CD4-positive, CD25-positive, alpha-beta regulatory T cell (primary cell): Measurements from ENCODE around the gene GRID2. TPM values are rescaled to one million over a fixed set of nuclear protein-coding genes. Genes with fewer than 3 reads are reported as not detected.
A peak's percentile ranks its signal among the peaks of the same experiment; 100 is the strongest.
"Not testable (repeated sequence)": the region's sequence is repeated elsewhere in the genome, so short reads cannot be mapped to it uniquely, and the experiment has no call there.

Experiments
- ATAC-seq, 2 donors: fragments of 150-1000 bp; cut with Tn5 transposase; one replicate each; pipeline ENCODE4 v1.10.0; 2021; ENCODE audit warnings: low read depth in 2 of 2, moderate number of reproducible peaks in 2 of 2, moderate library complexity in 1 of 2
- DNase-seq, 3 donors: peaks; one replicate each; pipeline versions ENCODE4 v3.0.0 to v3.0.0-alpha.2; 2012 to 2022; ENCODE audit warnings: mixed read lengths in 1 of 3
- H3K27ac ChIP-seq: one replicate; pipeline ENCODE4 v1.7.0; 2013; ENCODE audit warnings: mild to moderate bottlenecking, low read length; ENCODE audit not compliant: insufficient read depth, poor library complexity, severe bottlenecking
- H3K27me3 ChIP-seq: one replicate; pipeline ENCODE4 v1.7.0; 2013; ENCODE audit warnings: low read length; ENCODE audit not compliant: control insufficient read depth, insufficient read depth
- H3K36me3 ChIP-seq: one replicate; pipeline ENCODE4 v1.7.0; 2013; ENCODE audit warnings: mild to moderate bottlenecking, low read length, moderate library complexity; ENCODE audit not compliant: control insufficient read depth, insufficient read depth
- H3K4me1 ChIP-seq: 2 replicates; pipeline ENCODE4 v1.7.0; 2013; ENCODE audit warnings: mild to moderate bottlenecking, low read length; ENCODE audit not compliant: insufficient read depth, control insufficient read depth, poor library complexity, severe bottlenecking
- H3K4me3 ChIP-seq: one replicate; pipeline ENCODE4 v1.7.0; 2013; ENCODE audit warnings: low read depth, mild to moderate bottlenecking, low read length, moderate library complexity
- H3K9me3 ChIP-seq, 2 experiments: 1 replicate in 1 of 2; 2 replicates in 1 of 2; pipeline ENCODE4 v1.7.0; 2013; ENCODE audit warnings: low read length in 2 of 2, mild to moderate bottlenecking in 1 of 2, moderate library complexity in 1 of 2; ENCODE audit not compliant: control insufficient read depth in 2 of 2
- H3K27ac Mint-ChIP-seq, 3 donors: one replicate each; pipeline ENCODE4 v1.8.0; 2020 to 2022; ENCODE audit warnings: mild to moderate bottlenecking in 3 of 3, mixed read lengths in 3 of 3, moderate library complexity in 2 of 3
- H3K27me3 Mint-ChIP-seq: one replicate; pipeline ENCODE4 v1.8.0; 2022; ENCODE audit warnings: mild to moderate bottlenecking, mixed read lengths
- H3K36me3 Mint-ChIP-seq: one replicate; pipeline ENCODE4 v1.8.0; 2020; ENCODE audit warnings: mixed read lengths
- H3K4me1 Mint-ChIP-seq, 4 donors: one replicate each; pipeline ENCODE4 v1.8.0; 2020 to 2022; ENCODE audit warnings: mixed read lengths in 4 of 4, mild to moderate bottlenecking in 1 of 4
- H3K4me3 Mint-ChIP-seq, 4 donors: one replicate each; pipeline ENCODE4 v1.8.0; 2020 to 2022; ENCODE audit warnings: mild to moderate bottlenecking in 4 of 4, mixed read lengths in 4 of 4, moderate library complexity in 3 of 4
- H3K9me3 Mint-ChIP-seq, 7 donors: one replicate each; pipeline ENCODE4 v1.8.0; 2020 to 2022; ENCODE audit warnings: mixed read lengths in 7 of 7, mild to moderate bottlenecking in 3 of 7, moderate library complexity in 2 of 7
- polyA plus RNA-seq, 4 donors: library from polyadenylated mRNA; unstranded; fragments of 300-500 nt; fragmentation: Illumina TruSeq; gene quantifications; one replicate each; pipeline ENCODE4 v1.2.3, GENCODE V29; 2021
- total RNA-seq: library from RNA; stranded (reverse); gene quantifications from one replicate; pipeline ENCODE4 v1.2.3, GENCODE V29; 2022

The GRID2 gene
- total and polyA plus RNA-seq, 5 donors from 2014 or later: not detected

DNA sequence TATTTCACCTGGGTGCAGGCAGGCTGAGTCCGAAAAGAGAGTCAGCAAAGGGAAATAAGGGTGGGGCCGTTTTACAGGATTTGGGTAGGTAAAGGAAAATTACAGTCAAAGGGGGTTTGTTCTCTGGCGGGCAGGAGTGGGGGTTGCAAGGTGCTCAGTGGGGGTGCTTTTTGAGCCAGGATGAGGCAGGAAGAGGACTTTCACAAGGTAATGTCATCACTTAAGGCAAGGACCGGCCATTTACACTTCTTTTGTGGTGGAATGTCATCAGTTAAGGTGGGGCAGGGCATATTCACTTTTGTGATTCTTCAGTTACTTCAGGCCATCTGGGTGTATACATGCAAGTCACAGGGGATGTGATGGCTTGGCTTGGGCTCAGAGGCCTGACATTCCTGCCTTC, 32.2 kb upstream of the GRID2 start:
- H3K27me3 ChIP-seq, H3K36me3 ChIP-seq, H3K4me1 ChIP-seq, H3K27ac Mint-ChIP-seq, H3K9me3 ChIP-seq, H3K4me3 ChIP-seq, H3K36me3 Mint-ChIP-seq, H3K4me3 Mint-ChIP-seq, ATAC-seq, DNase-seq, H3K4me1 Mint-ChIP-seq, H3K27ac ChIP-seq, H3K27me3 Mint-ChIP-seq: not testable (repeated sequence)
- H3K9me3 Mint-ChIP-seq: peaks cover 0 to 19% (median 2%) of the 10 kb centered on the region in 7 donors

- H3K36me3 Mint-ChIP-seq, H3K4me3 ChIP-seq, DNase-seq, H3K4me3 Mint-ChIP-seq, H3K4me1 Mint-ChIP-seq, H3K4me1 ChIP-seq, H3K9me3 Mint-ChIP-seq, H3K27me3 ChIP-seq, H3K9me3 ChIP-seq, ATAC-seq, H3K27ac Mint-ChIP-seq, H3K27ac ChIP-seq, H3K36me3 ChIP-seq, H3K27me3 Mint-ChIP-seq: not testable (repeated sequence)
These were observed 26.5 kb upstream of the GRID2 start for GRCh38 chr4:92277057-92277881.

DNA sequence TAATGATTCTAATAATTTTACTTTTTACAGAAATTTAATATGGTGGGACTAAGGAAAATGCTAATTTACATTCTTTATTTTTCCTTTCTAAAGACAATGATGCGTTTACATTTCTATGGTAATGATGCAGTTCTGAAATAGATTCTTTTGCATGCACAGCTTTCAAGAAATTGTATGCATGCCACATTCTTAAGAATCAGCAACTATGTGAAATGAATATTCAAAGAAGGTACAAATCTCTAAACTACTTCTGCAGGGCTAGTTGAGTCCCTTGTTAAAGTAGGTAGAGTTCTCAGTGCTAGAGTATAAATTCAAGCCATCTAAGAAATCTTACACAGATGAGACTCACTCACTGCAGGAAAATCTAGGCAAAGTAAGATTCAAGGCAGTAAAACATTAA, 24.5 kb upstream of the GRID2 start:
- H3K4me1 Mint-ChIP-seq: no peaks in the 10 kb centered on the region
- peaks cover 0 to 3% of the 10 kb centered on the region in 2 experiments for H3K9me3 ChIP-seq
- H3K36me3 Mint-ChIP-seq: no peaks in the 10 kb centered on the region
- no peaks in the 10 kb centered on the region for H3K4me1 ChIP-seq
- H3K9me3 Mint-ChIP-seq: peaks cover 0 to 6% (median 3%) of the 10 kb centered on the region in 7 donors
- H3K27me3 ChIP-seq: no peaks in the 10 kb centered on the region
- ATAC-seq: no peak
- H3K27ac ChIP-seq: no peak overlapping the region
- H3K27ac Mint-ChIP-seq: no peak overlapping the region
- no peaks in the 10 kb centered on the region for H3K27me3 Mint-ChIP-seq
- no peaks in the 10 kb centered on the region for H3K36me3 ChIP-seq
- DNase-seq: no peak
- no peak overlapping the region for H3K4me3 ChIP-seq
- no peak overlapping the region for H3K4me3 Mint-ChIP-seq

GRCh38 chr4:92299152-92299551, 4.6 kb upstream of the GRID2 start:
- Histone ChIP-seq H3K9me3 (peaks cover 3 to 5% of the 10 kb centered on the region in 2 experiments), H3K36me3 (no peaks in the 10 kb centered on the region), H3K27ac (no peak overlapping the region), H3K4me1 (no peaks in the 10 kb centered on the region), H3K27me3 (no peaks in the 10 kb centered on the region), H3K4me3 (no peak overlapping the region)
- H3K9me3 Mint-ChIP-seq: peaks cover 0 to 8% (median 1%) of the 10 kb centered on the region in 7 donors
- DNase-seq (no peak), ATAC-seq (no peak)
- no peaks in the 10 kb centered on the region for H3K36me3 Mint-ChIP-seq
- H3K4me1 Mint-ChIP-seq: no peaks in the 10 kb centered on the region
- H3K27me3 Mint-ChIP-seq: no peaks in the 10 kb centered on the region
- H3K27ac Mint-ChIP-seq: no peak overlapping the region
- H3K4me3 Mint-ChIP-seq: no peak overlapping the region

- DNase-seq (no peak), ATAC-seq (no peak)
- Mint-ChIP-seq H3K9me3 (peaks cover 0 to 6% (median 1%) of the 10 kb centered on the region in 7 donors), H3K27me3 (peaks cover 15% of the 10 kb centered on the region), H3K4me1 (no peaks in the 10 kb centered on the region), H3K4me3 (no peak overlapping the region), H3K27ac (no peak overlapping the region), H3K36me3 (no peaks in the 10 kb centered on the region)
- no peaks in the 10 kb centered on the region for H3K9me3 ChIP-seq
- H3K4me1 ChIP-seq: no peaks in the 10 kb centered on the region
- H3K27ac ChIP-seq: no peak overlapping the region
- no peaks in the 10 kb centered on the region for H3K36me3 ChIP-seq
- peaks cover 2% of the 10 kb centered on the region for H3K27me3 ChIP-seq
- no peak overlapping the region for H3K4me3 ChIP-seq
These were observed 355 bp downstream of the GRID2 start for GRCh38 chr4:92304121-92304520.

DNA sequence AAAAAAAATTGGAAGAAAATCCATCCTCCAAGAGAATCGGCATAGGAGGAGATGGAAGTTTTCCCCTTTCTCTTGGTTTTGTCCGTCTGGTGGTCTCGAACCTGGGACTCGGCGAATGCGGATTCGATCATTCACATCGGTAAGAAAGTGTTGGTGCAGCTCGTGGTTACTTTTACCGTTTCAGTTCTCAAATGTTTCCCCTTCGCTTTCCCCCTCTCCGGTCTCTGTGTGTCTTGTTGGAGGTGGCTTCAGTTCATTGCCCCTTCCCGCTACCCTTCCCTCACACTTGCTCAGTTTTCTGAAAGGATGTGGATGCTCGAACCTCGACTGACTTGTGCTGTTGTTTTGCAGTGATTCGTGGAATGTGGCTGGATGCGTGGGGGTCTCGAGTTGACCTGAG, 840 bp downstream of the GRID2 start:
- no peak overlapping the region for H3K27ac Mint-ChIP-seq
- Histone ChIP-seq H3K36me3 (no peaks in the 10 kb centered on the region), H3K9me3 (no peaks in the 10 kb centered on the region), H3K4me1 (no peaks in the 10 kb centered on the region), H3K27me3 (peaks cover 2% of the 10 kb centered on the region), H3K4me3 (no peak overlapping the region), H3K27ac (no peak overlapping the region)
- H3K27me3 Mint-ChIP-seq: peaks cover 15% of the 10 kb centered on the region
- H3K9me3 Mint-ChIP-seq: peaks cover 0 to 6% (median under 1%) of the 10 kb centered on the region in 7 donors
- ATAC-seq: no peak
- DNase-seq: no peak
- no peaks in the 10 kb centered on the region for H3K4me1 Mint-ChIP-seq
- no peaks in the 10 kb centered on the region for H3K36me3 Mint-ChIP-seq
- peak overlapping the region in 1 of 4 donors; percentile 30 for H3K4me3 Mint-ChIP-seq

GRCh38 chr4:92305148-92305877, 1.5 kb downstream of the GRID2 start:
- no peak overlapping the region for H3K27ac ChIP-seq
- Mint-ChIP-seq H3K36me3 (no peaks in the 10 kb centered on the region), H3K27me3 (peaks cover 15% of the 10 kb centered on the region), H3K9me3 (peaks cover 0 to 6% (median 0%) of the 10 kb centered on the region in 7 donors), H3K27ac (no peak overlapping the region), H3K4me1 (no peaks in the 10 kb centered on the region), H3K4me3 (no peak overlapping the region)
- no peaks in the 10 kb centered on the region for H3K36me3 ChIP-seq
- DNase-seq (no peak), ATAC-seq (no peak)
- peaks cover 2% of the 10 kb centered on the region for H3K27me3 ChIP-seq
- no peaks in the 10 kb centered on the region for H3K4me1 ChIP-seq
- H3K9me3 ChIP-seq: no peaks in the 10 kb centered on the region
- no peak overlapping the region for H3K4me3 ChIP-seq
